Heart left ventricle (tissue), 16 donors: ENCODE data around the gene PLSCR2. TPM values are rescaled to one million over a fixed set of nuclear protein-coding genes. Genes with fewer than 3 reads are reported as not detected.

Source experiments
- ATAC-seq, 4 donors: fragments of 200-7000 bp; cut with Tn5 transposase; one replicate each; pipeline ENCODE4 v1.9.1; 2020 to 2022; ENCODE audit warnings: moderate library complexity in 4 of 4, mild to moderate bottlenecking in 3 of 4, moderate number of reproducible peaks in 1 of 4
- DNase-seq, 5 donors: peaks; one replicate each; pipeline ENCODE4 v3.0.0-alpha.2; 2020
- H3K27ac ChIP-seq, 12 donors: fragments of 200-600 bp; sonication (generic) in 4 of 12; one replicate each; pipeline versions ENCODE4 v1.5.0 to v1.8.0; 2016 to 2022; ENCODE audit warnings: mild to moderate bottlenecking in 2 of 12
- H3K27me3 ChIP-seq, 9 donors: fragments of 200-600 bp; sonication (generic) in 2 of 9; one replicate each; pipeline versions ENCODE4 v1.5.1 to v1.8.0; 2016 to 2022; ENCODE audit warnings: mild to moderate bottlenecking in 3 of 9
- H3K36me3 ChIP-seq, 9 donors: fragments of 200-600 bp; sonication (generic) in 2 of 9; one replicate each; pipeline versions ENCODE4 v1.5.0 to v1.8.0; 2018 to 2022; ENCODE audit warnings: mild to moderate bottlenecking in 2 of 9
- H3K4me1 ChIP-seq, 12 donors: fragments of 200-600 bp; sonication (generic) in 4 of 12; one replicate each; pipeline versions ENCODE4 v1.5.0 to v1.8.0; 2016 to 2022; ENCODE audit warnings: mild to moderate bottlenecking in 3 of 12
- H3K4me3 ChIP-seq, 12 donors: fragments of 200-600 bp; sonication (generic) in 4 of 12; one replicate each; pipeline versions ENCODE4 v1.5.0 to v1.8.0; 2017 to 2022; ENCODE audit warnings: mild to moderate bottlenecking in 9 of 12, moderate library complexity in 4 of 12
- H3K9me3 ChIP-seq, 12 donors: fragments of 200-600 bp; sonication (generic) in 4 of 12; one replicate each; pipeline versions ENCODE4 v1.5.0 to v1.8.0; 2016 to 2022; ENCODE audit warnings: mild to moderate bottlenecking in 1 of 12
- POLR2A ChIP-seq, 2 donors: fragments of 450-650 bp; IDR thresholded peaks; one replicate each; pipeline ENCODE4 v1.6.1; 2017; ENCODE audit warnings: antibody characterized with exemption in 2 of 2, mild to moderate bottlenecking in 2 of 2, moderate library complexity in 2 of 2
- WGBS, 4 donors: extraction: QIAGEN DNeasy Blood & Tissue Kit in 2 of 4; methylation state at CpG; one replicate each; pipeline versions ENCODE4 v1.1.5 to v1.1.7; 2013 to 2018; 5-methylcytosine and 5-hydroxymethylcytosine counted together
- intact Hi-C, 10 donors: fragments of 100-400 bp; cut with DNase I; formaldehyde crosslinking; loops; one replicate each; pipeline versions ENCODE4 v1.11.1 to v1.14.2; 2022
- polyA plus RNA-seq, 2 donors: library from polyadenylated mRNA; stranded (reverse); fragments of 200-250 nt; gene quantifications; one replicate each; pipeline ENCODE4 v1.2.3, GENCODE V29; 2013
- total RNA-seq, 9 donors: library from RNA; depleted of rRNA in 2 of 9; stranded (reverse); fragments of >200 nt in 2 of 9; fragmentation: NEBNext Ultra II Directional in 3 of 9; extraction: Animal tissue kit (Norgen Biotek cat#: 25700) in 3 of 9; gene quantifications; one replicate each; pipeline versions ENCODE4 v1.1.0 to v1.2.4, GENCODE V29; 2016 to 2023
- TF ChIP-seq, protein P1 (sequence below), 12 donors: fragments of 200-600 bp; sonication (generic) in 4 of 12; IDR thresholded peaks; one replicate each; pipeline versions ENCODE4 v1.5.0 to v1.8.0; 2018 to 2022; ENCODE audit warnings: antibody characterized with exemption in 12 of 12, mild to moderate bottlenecking in 5 of 12
- donor health status: ischemic (EF 13 %, LVEDD 7.1; RV severe dilation, severe dysfunction).
- donor health status: healthy with polysubstance abuse.
- donor health status: DM: no; HTN: yes; CAD: no.
- donor health status: DM: no; HTN: no; CAD: no.
- donor health status: ischemic (EF 25% LVEDD 6.9; RV normal size, moderate dysfunction).
- donor health status: ischemic (EF 25% LVEDD 5.7; RV mildly dilated, moderate dysfunction).
- donor health status: healthy.
- donor health status: DM: yes; HTN: yes; CAD: no.
- donor health status: ischemic (EF 35%, LVEDD 5.7; RV mildly dilated, moderate dysfunction).
- donor health status: nonischemic (EF 11% LVEDD 7.7; RV severe dilation, severe dysfunction).
- donor health status: DM: yes; HTN: yes; CAD: no.
- donor health status: PGD.
- donor health status: ischemic (EF 29% LVEDD 5.4; RV normal size, mild dysfunction).
- donor health status: nonischemic (EF 23%, LVEDD 6.1; RV moderate dilation, normal function).

PLSCR2 gene
- total and polyA plus RNA-seq, 11 donors, result not detected

DNA sequence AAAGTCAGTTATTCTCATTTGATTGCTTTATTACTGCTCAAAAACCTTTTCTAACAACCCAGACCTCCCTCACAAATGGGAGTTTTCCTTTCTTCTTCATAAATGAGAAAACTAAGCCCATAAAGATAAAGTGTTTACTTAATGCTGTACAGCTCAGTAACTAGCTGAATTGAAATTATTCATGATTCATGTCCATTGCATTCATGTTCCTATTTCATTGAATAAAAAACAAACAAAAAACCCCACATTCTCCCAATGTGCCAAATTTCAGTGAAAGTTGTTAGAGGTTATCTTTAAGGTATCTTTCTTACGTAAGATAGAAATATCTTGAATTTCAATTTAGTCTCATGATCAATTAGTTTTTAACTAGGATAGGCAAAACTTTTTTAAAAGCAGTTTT lies 2.8 kb downstream of the PLSCR2 start:
- Histone ChIP-seq H3K27me3 (no peaks in the 10 kb centered on the region), H3K4me1 (peaks cover 0 to 11% (median 2%) of the 10 kb centered on the region in 12 donors), H3K36me3 (no peaks in the 10 kb centered on the region), H3K4me3 (no peak overlapping the region), H3K27ac (no peak overlapping the region), H3K9me3 (no peaks in the 10 kb centered on the region)
- TF ChIP-seq, protein P1, sequence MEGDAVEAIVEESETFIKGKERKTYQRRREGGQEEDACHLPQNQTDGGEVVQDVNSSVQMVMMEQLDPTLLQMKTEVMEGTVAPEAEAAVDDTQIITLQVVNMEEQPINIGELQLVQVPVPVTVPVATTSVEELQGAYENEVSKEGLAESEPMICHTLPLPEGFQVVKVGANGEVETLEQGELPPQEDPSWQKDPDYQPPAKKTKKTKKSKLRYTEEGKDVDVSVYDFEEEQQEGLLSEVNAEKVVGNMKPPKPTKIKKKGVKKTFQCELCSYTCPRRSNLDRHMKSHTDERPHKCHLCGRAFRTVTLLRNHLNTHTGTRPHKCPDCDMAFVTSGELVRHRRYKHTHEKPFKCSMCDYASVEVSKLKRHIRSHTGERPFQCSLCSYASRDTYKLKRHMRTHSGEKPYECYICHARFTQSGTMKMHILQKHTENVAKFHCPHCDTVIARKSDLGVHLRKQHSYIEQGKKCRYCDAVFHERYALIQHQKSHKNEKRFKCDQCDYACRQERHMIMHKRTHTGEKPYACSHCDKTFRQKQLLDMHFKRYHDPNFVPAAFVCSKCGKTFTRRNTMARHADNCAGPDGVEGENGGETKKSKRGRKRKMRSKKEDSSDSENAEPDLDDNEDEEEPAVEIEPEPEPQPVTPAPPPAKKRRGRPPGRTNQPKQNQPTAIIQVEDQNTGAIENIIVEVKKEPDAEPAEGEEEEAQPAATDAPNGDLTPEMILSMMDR (IDR thresholded peaks at IDR 0.05), result no peak
- TF ChIP-seq POLR2A (IDR thresholded peaks at IDR 0.05), result no peak
- DNase-seq (no peak), ATAC-seq (no peak)
- intact Hi-C loops, result no loop called here
- 0 to 85% (median 22%) methylated on average over 1 of the region's 1 CpG for WGBS, 4 donors

DNA sequence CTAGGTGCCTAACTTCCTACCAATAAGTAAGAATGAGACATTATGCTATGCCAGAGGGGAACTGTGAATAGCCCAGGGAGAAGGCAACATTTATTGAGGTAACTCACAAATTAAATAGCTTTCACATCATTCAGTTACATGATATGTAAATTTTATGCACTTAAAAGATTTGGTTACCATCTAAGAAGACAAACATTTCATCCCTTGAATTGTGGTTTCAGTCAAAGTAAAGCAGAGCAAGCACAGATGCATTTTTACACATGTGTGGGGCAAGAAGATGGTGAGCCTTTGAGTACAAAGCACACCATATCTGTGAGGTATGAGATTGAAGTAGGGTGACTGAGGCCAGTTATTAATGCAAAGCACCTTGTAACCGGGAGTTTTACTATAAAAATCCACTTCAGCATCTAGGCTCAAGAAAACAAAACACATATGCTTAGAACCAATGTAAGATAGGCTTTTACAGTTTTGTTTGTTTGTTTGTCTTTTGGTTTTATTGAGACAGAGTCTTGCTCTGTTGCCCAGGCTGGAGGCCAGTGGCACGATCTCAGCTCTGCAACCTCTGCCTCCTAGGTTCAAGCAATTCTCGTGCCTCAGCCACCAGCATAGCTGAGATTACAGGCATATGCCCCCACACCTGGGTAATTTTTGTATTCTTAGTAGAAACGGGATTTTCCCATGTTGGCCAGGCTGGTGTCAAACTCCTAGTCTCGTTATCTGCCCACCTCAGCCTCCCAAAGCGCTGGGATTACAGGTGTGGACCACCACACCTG lies 3.5 kb downstream of the PLSCR2 start:
- H3K27me3 ChIP-seq, result no peaks in the 10 kb centered on the region
- TF ChIP-seq, protein P1 (IDR thresholded peaks at IDR 0.05), result no peak
- TF ChIP-seq POLR2A (IDR thresholded peaks at IDR 0.05), result no peak
- intact Hi-C loops, result no loop called here
- WGBS, 4 donors, result 83 to 92% (median 91%) methylated on average over 6 of the region's 6 CpGs
- H3K36me3 ChIP-seq, result no peaks in the 10 kb centered on the region
- no peaks in the 10 kb centered on the region for H3K9me3 ChIP-seq
- H3K27ac ChIP-seq, result no peak overlapping the region
- no peak for ATAC-seq
- peaks cover 0 to 11% (median 2%) of the 10 kb centered on the region in 12 donors for H3K4me1 ChIP-seq
- DNase-seq, result no peak
- H3K4me3 ChIP-seq, result no peak overlapping the region

DNA sequence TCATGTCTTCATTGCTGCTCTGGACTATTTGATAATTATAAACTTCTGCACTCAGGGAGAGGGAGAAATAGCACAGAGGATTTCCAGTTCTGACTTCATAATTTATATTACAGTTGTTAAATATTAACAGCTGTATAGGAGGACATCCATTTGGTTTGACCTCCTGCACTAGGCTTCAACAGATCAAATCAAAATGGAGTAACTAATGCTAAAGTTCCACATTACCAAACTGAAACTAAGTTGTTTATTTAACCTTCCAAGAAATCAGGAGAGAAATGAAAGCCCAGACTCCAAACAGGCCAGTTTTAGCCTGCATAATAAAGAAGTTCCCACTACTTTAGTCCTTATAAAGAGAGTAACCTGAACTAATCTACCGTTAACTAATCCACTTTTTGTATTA lies 4.6 kb downstream of the PLSCR2 start:
- Histone ChIP-seq H3K4me1 (peaks cover 0 to 7% (median under 1%) of the 10 kb centered on the region in 12 donors), H3K27ac (no peak overlapping the region), H3K27me3 (no peaks in the 10 kb centered on the region), H3K4me3 (no peak overlapping the region), H3K36me3 (no peaks in the 10 kb centered on the region), H3K9me3 (no peaks in the 10 kb centered on the region)
- intact Hi-C loops, result no loop called here
- ATAC-seq, result no peak
- TF ChIP-seq POLR2A (IDR thresholded peaks at IDR 0.05), result no peak
- DNase-seq, result no peak
- 83 to 94% (median 90%) methylated on average over 1 of the region's 1 CpG for WGBS, 4 donors

DNA sequence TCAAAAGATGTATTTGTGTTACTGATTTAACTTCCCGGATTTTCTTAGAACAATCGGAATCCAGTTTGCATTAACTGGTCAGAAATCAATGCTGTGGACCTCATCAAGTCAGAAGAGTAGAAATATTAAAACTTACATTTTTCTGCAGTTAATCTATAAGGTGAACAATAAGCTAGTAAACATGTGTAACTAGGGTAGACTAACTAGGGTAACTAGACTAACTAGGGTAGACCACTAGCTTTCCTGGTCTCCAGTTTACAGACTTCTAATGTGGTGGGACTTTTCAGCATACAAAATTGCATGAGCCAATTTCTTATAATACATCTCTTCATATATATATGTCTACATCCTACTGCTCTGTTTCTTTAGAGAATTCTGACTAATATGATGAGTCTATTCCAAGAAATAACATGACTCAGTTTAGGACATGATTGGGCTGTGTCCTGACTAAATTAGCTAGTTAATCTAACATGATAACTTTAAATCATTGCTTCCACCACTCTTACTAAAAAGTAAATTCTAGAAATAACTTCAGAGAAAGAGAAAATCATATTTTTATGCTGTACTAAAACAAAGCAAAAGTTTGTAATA lies 5.3 kb downstream of the PLSCR2 start:
- no peak overlapping the region for H3K4me3 ChIP-seq
- WGBS, 4 donors, result 96 to 100% (median 98%) methylated on average over 2 of the region's 2 CpGs
- H3K4me1 ChIP-seq, result peaks cover 0 to 1% (median 0%) of the 10 kb centered on the region in 12 donors
- H3K36me3 ChIP-seq, result no peaks in the 10 kb centered on the region
- no peak for DNase-seq
- no peak for ATAC-seq
- H3K9me3 ChIP-seq, result no peaks in the 10 kb centered on the region
- H3K27ac ChIP-seq, result no peak overlapping the region
- H3K27me3 ChIP-seq, result no peaks in the 10 kb centered on the region
- intact Hi-C loops, result no loop called here
- TF ChIP-seq, protein P1 (IDR thresholded peaks at IDR 0.05), result no peak
- no peak for TF ChIP-seq POLR2A (IDR thresholded peaks at IDR 0.05)
